Stimulated activated CD8-positive, alpha-beta memory T cell treated with anti-CD3 and anti-CD28 coated beads, Interleukin-12 subunit alpha, Interleukin-12 subunit beta, amount 100 ng/mL, for 1 hour (primary cell): ENCODE measurements around the gene NUP98.

Experiments used
- DNase-seq: peaks from one replicate; pipeline ENCODE4 v3.0.0-alpha.2; 2020; ENCODE audit warnings: low read depth

The NUP98 gene

DNA sequence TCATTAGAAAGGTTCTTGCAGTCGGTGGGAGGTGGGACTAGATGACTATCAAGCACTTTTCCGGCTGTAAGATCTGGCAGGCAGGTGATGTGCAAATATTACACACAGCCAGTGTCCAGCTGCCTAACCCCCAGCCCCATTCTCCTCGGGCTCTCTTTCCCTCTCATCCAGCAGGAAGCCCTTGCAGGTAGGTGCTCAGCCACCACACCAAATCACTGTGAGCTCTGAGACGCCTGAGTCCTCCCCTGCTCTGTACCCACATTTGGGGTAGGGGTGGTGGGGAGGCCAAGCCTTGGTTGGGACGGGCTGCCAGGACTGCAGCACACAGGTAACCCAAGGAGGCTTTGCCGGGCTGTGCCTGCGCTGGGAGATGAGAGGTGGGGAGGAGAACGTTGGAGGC is 156.2 kb downstream of the NUP98 start:
- no peak for DNase-seq

DNA sequence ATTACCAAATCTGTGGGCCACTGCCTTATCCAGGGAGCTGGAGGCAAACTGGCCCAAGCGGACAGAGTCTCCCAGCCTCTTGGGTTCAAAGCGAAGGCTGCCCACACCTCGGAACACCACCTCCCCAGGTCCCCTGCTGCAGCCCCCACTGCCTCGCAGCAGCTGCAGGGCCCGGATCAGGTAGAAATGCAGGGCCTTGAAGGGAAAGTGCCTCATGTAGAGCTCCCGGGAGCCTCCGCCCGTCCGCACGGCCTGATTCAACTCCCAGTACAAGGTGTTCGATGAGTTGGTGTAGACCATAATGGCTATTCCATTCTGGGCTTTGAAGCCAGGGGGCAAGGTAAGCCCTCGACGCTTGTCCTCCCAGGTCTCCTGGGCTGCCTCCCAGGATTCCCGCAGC is 157.5 kb downstream of the NUP98 start:
- DNase-seq = no peak

DNA sequence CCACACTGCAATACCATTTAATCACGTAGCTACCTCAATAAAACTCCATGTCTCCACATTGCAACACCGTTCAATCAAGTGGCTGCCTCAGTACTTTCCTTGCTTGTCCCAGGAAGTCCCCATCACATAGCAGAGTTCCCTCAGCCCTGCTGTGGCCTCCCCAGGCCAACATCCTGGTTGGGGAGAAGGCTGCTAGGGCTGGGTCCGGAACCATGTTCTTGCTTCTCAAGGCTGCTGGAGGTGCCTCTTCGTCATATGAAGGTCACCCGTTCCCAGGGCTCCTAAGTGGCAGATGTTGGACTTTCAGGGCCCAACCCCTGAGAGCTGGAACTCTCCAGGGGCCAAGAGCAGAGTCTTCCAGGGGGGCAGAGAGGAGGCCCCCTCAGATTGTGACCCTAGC is 158.8 kb downstream of the NUP98 start:
- no peak for DNase-seq

DNA sequence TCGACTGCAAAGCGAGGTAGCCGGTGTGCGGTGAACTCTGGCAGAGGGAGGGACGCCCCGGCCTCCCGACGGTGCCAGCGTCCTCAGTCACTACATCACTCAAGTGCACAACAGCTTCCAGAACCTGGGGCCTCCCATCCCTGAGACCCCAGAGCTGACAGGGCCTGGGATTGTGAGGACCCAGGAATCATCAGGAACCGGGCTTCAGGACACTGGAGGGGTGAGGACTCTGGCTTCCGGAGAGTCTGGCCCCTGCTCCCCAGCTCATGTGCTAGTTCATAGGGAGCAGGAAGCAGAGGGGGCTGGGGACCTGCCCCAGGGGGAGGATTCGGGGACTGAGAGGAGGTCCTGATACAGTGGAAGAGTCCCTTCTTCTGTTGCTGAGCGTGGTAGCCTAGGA is 160.2 kb downstream of the NUP98 start:
- DNase-seq = no peak

DNA sequence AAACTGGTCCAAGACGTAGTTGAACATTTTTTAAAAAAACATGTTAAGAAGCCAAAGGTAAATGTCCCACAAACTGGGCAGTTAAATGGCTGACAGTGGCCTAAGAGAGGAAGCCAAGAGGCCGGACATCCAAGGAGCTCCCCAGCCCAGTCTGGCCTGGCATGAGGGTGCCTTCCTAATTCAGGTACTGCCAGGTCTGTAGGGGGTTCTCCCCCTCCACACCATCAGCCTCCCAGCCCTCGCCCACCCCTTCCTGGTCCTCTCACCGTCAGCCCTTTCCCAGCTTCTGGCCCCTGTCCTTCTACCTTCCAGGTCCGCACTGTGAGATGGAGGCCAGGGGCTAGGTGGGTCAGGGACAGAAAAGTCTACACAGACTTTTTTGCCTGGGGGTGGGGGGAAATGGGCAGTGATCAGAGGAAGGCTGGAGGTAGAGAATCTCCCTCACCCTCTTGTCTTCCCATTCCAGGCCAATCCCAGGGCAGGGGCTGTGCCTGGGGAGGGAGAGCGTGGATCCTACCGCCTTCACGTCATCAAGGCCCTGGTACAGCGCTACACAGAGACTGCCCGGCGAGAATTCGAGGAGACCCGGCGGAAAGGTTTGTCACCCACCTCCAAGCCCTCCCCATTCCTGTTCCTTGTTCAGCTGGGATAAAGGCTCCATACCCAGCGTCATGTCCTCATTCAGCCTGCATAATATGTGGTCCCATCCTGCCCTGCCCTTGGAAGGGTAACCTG is 161.5 kb downstream of the NUP98 start:
- DNase-seq = no peak

DNA sequence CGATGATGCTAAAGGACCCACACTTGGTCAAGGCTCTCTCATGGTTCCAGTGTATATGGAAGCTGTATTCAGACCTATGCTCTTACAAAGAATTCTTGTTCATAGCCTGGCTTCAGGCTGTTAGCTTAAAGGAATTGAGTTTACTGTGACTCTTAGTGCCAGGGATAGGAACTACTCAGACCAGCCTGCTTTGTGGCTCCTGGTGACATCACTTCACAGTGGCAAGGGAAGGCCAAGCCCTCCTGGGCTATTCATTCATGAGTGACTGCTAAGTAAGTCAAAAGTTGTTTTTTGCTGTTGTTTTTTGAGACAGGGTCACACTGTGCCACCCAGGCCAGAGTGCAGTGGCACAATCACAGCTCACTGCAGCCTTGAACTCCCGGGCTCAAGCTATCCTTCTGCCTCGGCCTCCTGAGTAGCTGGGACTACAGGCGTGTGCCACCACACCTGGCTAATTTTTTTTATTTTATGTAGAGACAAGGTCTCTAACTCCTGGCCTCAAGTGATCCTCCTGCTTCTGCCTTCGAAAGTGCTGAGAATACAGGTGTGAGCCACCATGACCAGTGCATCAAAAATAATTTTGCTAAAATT is 165.2 kb downstream of the NUP98 start:
- DNase-seq = no peak

DNA sequence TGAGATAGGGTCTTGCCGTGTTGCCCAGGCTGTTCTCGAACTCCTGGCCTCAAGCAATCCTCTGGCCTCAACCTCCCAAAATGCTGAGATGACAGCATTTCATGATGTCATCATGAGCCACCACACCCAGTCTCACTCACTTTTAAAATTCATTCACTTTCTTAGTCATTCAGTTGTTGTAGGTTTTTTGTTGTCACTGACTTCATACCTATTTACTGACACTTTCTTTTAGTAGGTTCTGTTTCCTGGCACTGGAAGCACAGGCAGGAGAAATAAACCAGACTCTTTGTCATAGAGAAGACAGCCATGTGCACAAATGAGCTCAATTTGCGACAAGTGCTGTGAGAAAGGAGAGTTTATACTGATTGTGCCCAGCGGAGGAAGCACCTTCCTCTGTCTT is 166.0 kb downstream of the NUP98 start:
- DNase-seq = no peak

DNA sequence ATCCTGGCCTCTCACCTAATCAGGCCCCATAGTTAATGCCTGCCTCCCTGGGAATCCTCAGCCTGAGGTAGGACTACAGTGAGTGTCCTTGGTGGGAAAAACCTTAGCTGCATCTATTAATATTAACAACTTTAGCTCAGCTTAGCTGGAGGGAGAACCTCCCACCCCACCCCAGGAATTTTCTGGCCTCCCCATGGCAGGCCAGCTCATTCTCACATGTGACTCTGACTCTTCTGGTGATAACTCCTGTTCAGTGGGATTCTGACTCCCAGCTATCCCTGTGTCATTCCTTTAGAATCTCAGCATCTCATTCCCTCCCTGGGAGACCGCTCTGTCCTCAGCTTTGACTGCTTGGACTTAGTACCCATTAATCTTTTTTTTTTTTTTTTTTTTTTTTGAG is 170.1 kb downstream of the NUP98 start:
- no peak for DNase-seq

DNA sequence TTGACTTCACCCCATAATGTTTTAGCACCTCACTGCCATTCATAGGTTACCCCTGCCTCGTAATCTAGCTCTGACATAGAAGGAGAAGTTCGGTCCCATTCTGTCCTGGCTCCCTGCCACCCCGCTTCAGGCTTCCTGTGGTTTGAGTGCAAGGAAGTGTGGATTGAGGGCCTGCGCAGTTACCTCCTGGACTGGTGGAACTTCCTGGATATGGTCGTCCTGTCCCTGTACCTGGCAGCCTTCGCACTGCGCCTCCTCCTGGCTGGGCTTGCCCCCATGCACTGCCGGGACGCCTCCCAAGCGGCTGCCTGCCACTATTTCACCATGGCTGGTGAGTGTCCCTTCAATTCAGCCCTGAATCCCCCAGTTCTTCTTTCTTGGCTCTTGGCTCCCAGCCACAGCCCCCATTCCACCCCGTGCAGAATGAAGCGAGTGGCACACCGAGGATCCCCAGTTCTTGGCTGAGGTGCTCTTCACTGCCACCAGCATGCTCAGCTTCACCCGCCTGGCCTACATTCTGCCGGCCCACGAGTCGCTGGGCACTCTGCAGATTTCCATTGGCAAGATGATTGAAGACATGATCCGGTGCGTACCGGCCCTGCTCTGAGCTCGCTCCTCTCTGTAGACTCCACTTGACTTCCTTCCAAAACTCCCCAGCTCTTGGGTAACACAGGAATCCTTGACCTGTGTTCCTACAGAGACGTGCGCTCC is 170.9 kb downstream of the NUP98 start:
- no peak for DNase-seq
